Activated naive CD4-positive, alpha-beta T cell (primary cell): ENCODE measurements around the gene PHC3.

ENCODE experiments used
- DNase-seq, 4 experiments: peaks; one replicate each; lab custom pipeline; 2025; lab: John Stamatoyannopoulos, UW

The PHC3 gene

GRCh38 chr3:170078620-170079281 is 102.8 kb downstream of the PHC3 start:
- DNase-seq: no peak

- DNase-seq: no peak
These were observed 104.2 kb downstream of the PHC3 start for GRCh38 chr3:170077361-170077760.

- no peak for DNase-seq
These were observed 104.8 kb downstream of the PHC3 start for GRCh38 chr3:170076715-170077238.

- DNase-seq: no peak
These were observed 106.0 kb downstream of the PHC3 start for GRCh38 chr3:170075441-170076091.

GRCh38 chr3:170064108-170064507 is 117.4 kb downstream of the PHC3 start:
- no peak for DNase-seq

GRCh38 chr3:170063691-170064090 is 117.8 kb downstream of the PHC3 start:
- DNase-seq: no peak

GRCh38 chr3:170062769-170063168 is 118.8 kb downstream of the PHC3 start:
- DNase-seq: no peak

- no peak for DNase-seq
These were observed 119.5 kb downstream of the PHC3 start for GRCh38 chr3:170062068-170062467.

GRCh38 chr3:170059447-170059846 is 122.1 kb downstream of the PHC3 start:
- DNase-seq: no peak

GRCh38 chr3:170058127-170058526 is 123.4 kb downstream of the PHC3 start:
- DNase-seq: no peak

GRCh38 chr3:170057550-170057949 is 124.0 kb downstream of the PHC3 start:
- no peak for DNase-seq

- no peak for DNase-seq
These were observed 124.7 kb downstream of the PHC3 start for GRCh38 chr3:170056710-170057454.

GRCh38 chr3:170055209-170055608 is 126.3 kb downstream of the PHC3 start:
- no peak for DNase-seq

GRCh38 chr3:170054204-170054603 is 127.3 kb downstream of the PHC3 start:
- DNase-seq: no peak

GRCh38 chr3:170052398-170052797 is 129.1 kb downstream of the PHC3 start:
- no peak for DNase-seq

- DNase-seq: no peak
These were observed 130.8 kb downstream of the PHC3 start for GRCh38 chr3:170050753-170051152.

- no peak for DNase-seq
These were observed 132.2 kb downstream of the PHC3 start for GRCh38 chr3:170049146-170050000.

- no peak for DNase-seq
These were observed 134.5 kb downstream of the PHC3 start for GRCh38 chr3:170047133-170047404.

- DNase-seq: no peak
These were observed 135.0 kb downstream of the PHC3 start for GRCh38 chr3:170046269-170047132.

GRCh38 chr3:170044795-170045244 is 136.7 kb downstream of the PHC3 start:
- DNase-seq: no peak

- DNase-seq: no peak
These were observed 137.3 kb downstream of the PHC3 start for GRCh38 chr3:170044271-170044670.
